Measurements from ENCODE around the gene RASAL3.

Gene RASAL3

DNA sequence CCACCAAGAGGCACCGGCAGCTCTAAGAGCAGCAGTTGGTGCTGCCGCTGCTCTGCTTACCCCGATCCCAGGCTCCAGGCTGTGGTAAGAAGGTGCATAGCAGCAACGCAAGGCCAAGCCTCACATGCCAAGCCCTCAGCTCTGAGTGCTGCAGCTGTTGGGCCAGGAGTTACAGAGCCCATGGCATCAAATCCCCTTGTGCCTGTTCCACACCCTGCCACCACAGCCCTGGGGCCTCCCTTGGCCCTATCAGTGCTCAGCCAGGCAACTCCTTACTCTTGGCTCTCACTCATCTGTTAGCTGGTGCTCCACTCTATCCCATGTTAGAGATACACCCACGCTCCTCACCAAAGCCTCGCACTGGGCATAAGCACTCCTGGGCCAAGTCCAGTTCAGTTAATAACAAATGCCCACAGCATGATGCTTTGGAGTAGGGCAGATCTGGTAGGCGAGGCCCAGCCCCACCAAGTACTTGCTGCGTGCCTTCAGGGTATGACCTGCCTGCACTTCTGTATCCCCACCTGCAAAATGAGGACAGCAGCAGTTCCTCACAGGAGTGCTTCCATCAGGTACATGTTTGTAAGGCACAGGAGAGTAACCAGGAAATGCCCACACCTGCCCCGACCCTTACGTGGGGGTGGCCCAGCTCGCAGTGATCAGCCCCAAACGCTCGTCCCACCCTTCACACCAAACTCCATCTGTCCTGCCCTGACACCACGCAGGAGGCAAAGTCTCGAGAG lies 61.8 kb downstream of the RASAL3 start:
- no peaks in the 10 kb centered on the region for H3K27me3 ChIP-seq (ENCODE audit: insufficient read depth, low read depth, severe bottlenecking)
- no peak overlapping the region for H3K4me3 ChIP-seq (ENCODE audit: low read depth, low read length)
- H3K9me3 ChIP-seq (ENCODE audit: severe bottlenecking) = no peaks in the 10 kb centered on the region
- no peak overlapping the region for H3K27ac ChIP-seq
- no peak for TF ChIP-seq CTCF (IDR thresholded peaks at IDR 0.05; ENCODE audit: low read depth, low read length)
- peaks cover 81% of the 10 kb centered on the region for H3K36me3 ChIP-seq
- no peak for DNase-seq
